Measurements from ENCODE around the gene ALX3. TPM values are rescaled to one million over a fixed set of nuclear protein-coding genes. Genes with fewer than 3 reads are reported as not detected.

ALX3 gene
- total RNA-seq, 2 donors from 2014 or later, result not detected

DNA sequence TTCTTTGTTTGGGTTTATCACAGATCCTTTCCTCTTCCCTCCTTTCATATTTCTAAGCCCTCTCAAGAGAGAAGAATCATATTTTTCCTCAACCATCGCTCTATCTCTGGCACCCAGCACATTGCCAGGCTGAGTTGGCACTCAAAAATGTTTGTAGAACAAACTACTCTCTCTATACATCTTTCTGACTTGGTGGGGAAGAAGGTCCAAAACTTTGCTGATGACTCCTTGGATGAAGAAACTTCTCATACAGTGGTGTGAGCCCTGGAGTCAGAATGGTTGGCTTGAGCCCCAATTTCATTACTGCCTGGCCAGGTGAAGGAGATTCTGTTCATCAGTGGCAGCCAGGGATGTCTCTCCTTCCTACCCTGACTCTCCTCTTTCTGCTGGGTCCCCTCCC is 11.9 kb downstream of the ALX3 start:
- Mint-ChIP-seq H3K27me3 (ENCODE audit: insufficient read depth) (peaks cover 2% of the 10 kb centered on the region), H3K9me3 (no peaks in the 10 kb centered on the region), H3K27ac (no peak overlapping the region), H3K4me3 (no peak overlapping the region), H3K4me1 (peaks cover 3% of the 10 kb centered on the region), H3K36me3 (ENCODE audit: low read depth) (peaks cover 60% of the 10 kb centered on the region)
- Histone ChIP-seq H3K4me1 (ENCODE audit: control insufficient read depth, insufficient read depth, low read length) (peaks cover 5% of the 10 kb centered on the region), H3K36me3 (ENCODE audit: control insufficient read depth, insufficient read depth, low read length) (peaks cover 60% of the 10 kb centered on the region), H3K9me3 (ENCODE audit: control insufficient read depth, low read length) (no peaks in the 10 kb centered on the region), H3K9ac (ENCODE audit: extremely low read depth, low read length, poor library complexity, severe bottlenecking) (no peak overlapping the region), H3K4me3 (ENCODE audit: low read length) (no peak overlapping the region), H3K27ac (ENCODE audit: low read depth, low read length) (no peak overlapping the region), H3K27me3 (ENCODE audit: control insufficient read depth, insufficient read depth, low read length, poor library complexity, severe bottlenecking) (no peaks in the 10 kb centered on the region)
- TF ChIP-seq, protein P1, sequence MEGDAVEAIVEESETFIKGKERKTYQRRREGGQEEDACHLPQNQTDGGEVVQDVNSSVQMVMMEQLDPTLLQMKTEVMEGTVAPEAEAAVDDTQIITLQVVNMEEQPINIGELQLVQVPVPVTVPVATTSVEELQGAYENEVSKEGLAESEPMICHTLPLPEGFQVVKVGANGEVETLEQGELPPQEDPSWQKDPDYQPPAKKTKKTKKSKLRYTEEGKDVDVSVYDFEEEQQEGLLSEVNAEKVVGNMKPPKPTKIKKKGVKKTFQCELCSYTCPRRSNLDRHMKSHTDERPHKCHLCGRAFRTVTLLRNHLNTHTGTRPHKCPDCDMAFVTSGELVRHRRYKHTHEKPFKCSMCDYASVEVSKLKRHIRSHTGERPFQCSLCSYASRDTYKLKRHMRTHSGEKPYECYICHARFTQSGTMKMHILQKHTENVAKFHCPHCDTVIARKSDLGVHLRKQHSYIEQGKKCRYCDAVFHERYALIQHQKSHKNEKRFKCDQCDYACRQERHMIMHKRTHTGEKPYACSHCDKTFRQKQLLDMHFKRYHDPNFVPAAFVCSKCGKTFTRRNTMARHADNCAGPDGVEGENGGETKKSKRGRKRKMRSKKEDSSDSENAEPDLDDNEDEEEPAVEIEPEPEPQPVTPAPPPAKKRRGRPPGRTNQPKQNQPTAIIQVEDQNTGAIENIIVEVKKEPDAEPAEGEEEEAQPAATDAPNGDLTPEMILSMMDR (conservative IDR thresholded peaks at IDR 0.05), result no peak
- no peak for DNase-seq
- WGBS, 2 experiments (ENCODE audit: insufficient coverage in 1 of 2, insufficient read length in 1 of 2), result 88% methylated on average over 1 of the region's 1 CpG; no CpG with 5 or more reads in 1 of the 2 experiments

DNA sequence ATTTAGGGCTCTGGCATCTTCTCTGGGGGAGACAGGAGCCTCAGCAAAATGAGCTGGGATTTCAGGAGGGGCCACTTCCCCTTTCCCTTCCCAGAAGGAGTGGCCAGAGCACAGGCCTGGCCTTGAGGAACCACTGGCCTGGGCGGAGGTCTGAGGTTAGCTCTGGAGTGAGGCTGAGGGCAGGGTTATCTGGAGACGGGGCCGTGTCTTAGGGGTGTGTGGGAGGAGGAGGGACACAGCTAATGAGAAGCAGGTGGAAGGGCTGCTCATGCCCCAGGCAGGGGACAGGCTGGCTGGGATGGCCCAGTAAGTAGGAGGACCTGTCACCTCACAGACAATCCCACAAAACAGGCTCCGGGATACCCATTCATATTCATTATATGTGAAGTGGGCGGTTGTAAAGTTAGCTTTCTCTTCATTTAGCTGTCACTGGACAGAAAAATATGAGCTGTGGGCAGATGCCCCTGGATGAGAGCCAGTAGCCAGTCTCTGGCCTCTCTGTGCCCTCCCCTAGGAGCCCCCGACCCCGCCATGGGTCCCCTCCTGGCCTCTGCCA is 12.4 kb downstream of the ALX3 start:
- TF ChIP-seq, protein P1 (conservative IDR thresholded peaks at IDR 0.05), result no peak
- WGBS, 2 experiments (ENCODE audit: insufficient coverage in 1 of 2, insufficient read length in 1 of 2), result 83 to 94% methylated on average over 4 to 7 of the region's 7 CpGs

DNA sequence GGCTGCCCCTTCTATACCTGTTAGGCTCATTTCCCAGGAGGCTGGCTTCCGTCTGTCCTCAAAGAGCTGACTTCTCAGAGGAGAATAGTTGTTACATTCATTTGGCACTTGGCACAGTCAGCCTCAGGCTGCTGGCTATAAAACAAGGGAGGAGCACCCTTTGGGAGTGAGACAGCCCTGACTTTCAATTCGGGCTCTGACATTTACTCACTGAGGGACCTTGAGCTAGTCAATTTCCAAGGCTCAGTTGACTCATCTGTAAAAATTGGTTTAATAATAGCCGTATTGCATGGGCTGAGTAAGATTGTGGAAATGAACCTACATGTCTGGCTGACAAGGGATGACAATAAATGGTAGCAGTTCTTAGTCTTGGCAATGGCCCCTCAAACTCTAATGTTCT is 13.7 kb downstream of the ALX3 start:
- no peaks in the 10 kb centered on the region for H3K27me3 Mint-ChIP-seq (ENCODE audit: insufficient read depth)
- H3K36me3 Mint-ChIP-seq (ENCODE audit: low read depth), result peaks cover 69% of the 10 kb centered on the region
- Histone ChIP-seq H3K9ac (ENCODE audit: extremely low read depth, low read length, poor library complexity, severe bottlenecking) (no peak overlapping the region), H3K27ac (ENCODE audit: low read depth, low read length) (no peak overlapping the region), H3K27me3 (ENCODE audit: control insufficient read depth, insufficient read depth, low read length, poor library complexity, severe bottlenecking) (no peaks in the 10 kb centered on the region), H3K9me3 (ENCODE audit: control insufficient read depth, low read length) (no peaks in the 10 kb centered on the region), H3K4me1 (ENCODE audit: control insufficient read depth, insufficient read depth, low read length) (peaks cover 5% of the 10 kb centered on the region), H3K36me3 (ENCODE audit: control insufficient read depth, insufficient read depth, low read length) (peaks cover 71% of the 10 kb centered on the region), H3K4me3 (ENCODE audit: low read length) (no peak overlapping the region)
- no peaks in the 10 kb centered on the region for H3K9me3 Mint-ChIP-seq
- peaks cover 3% of the 10 kb centered on the region for H3K4me1 Mint-ChIP-seq
- H3K27ac Mint-ChIP-seq, result no peak overlapping the region
- WGBS, 2 experiments (ENCODE audit: insufficient coverage in 1 of 2, insufficient read length in 1 of 2), result 88 to 94% methylated on average over 2 to 3 of the region's 3 CpGs
- no peak for DNase-seq
- TF ChIP-seq, protein P1 (conservative IDR thresholded peaks at IDR 0.05), result no peak
- H3K4me3 Mint-ChIP-seq, result no peak overlapping the region

More for the DNA sequence above, 12.4 kb downstream of the ALX3 start:
- Histone ChIP-seq H3K27me3 (ENCODE audit: control insufficient read depth, insufficient read depth, low read length, poor library complexity, severe bottlenecking) (no peaks in the 10 kb centered on the region), H3K9ac (ENCODE audit: extremely low read depth, low read length, poor library complexity, severe bottlenecking) (no peak overlapping the region), H3K9me3 (ENCODE audit: control insufficient read depth, low read length) (no peaks in the 10 kb centered on the region), H3K4me1 (ENCODE audit: control insufficient read depth, insufficient read depth, low read length) (peaks cover 5% of the 10 kb centered on the region), H3K36me3 (ENCODE audit: control insufficient read depth, insufficient read depth, low read length) (peaks cover 65% of the 10 kb centered on the region), H3K4me3 (ENCODE audit: low read length) (no peak overlapping the region), H3K27ac (ENCODE audit: low read depth, low read length) (no peak overlapping the region)
- Mint-ChIP-seq H3K4me3 (no peak overlapping the region), H3K4me1 (peaks cover 3% of the 10 kb centered on the region), H3K27me3 (ENCODE audit: insufficient read depth) (no peaks in the 10 kb centered on the region), H3K27ac (no peak overlapping the region), H3K36me3 (ENCODE audit: low read depth) (peaks cover 62% of the 10 kb centered on the region), H3K9me3 (no peaks in the 10 kb centered on the region)
- no peak for DNase-seq

All from endodermal cell (in vitro differentiated cells).